Hepatocyte (in vitro differentiated cells): ENCODE data around the gene MINDY4. TPM values are rescaled to one million over a fixed set of nuclear protein-coding genes. Genes with fewer than 3 reads are reported as not detected.
A peak's percentile ranks its signal among the peaks of the same experiment; 100 is the strongest.

Experiments used
- DNase-seq: peaks from one replicate; pipeline ENCODE4 v3.0.0-alpha.2; 2016; ENCODE audit warnings: low spot score
- H2AFZ ChIP-seq: fragments of 200-600 bp; sonication (generic); 2 replicates; pipeline ENCODE4 v1.6.0; 2016; ENCODE audit warnings: antibody characterized with exemption, mild to moderate bottlenecking
- H3K27ac ChIP-seq: fragments of 200-600 bp; sonication (generic); 2 replicates; pipeline ENCODE4 v1.5.1; 2016; ENCODE audit warnings: mild to moderate bottlenecking
- H3K27me3 ChIP-seq: fragments of 200-600 bp; sonication (generic); 2 replicates; pipeline ENCODE4 v1.6.1; 2016
- H3K36me3 ChIP-seq: fragments of 200-600 bp; sonication (generic); replicated peaks from 2 replicates; pipeline ENCODE4 v1.5.1; 2016; ENCODE audit warnings: low read depth; ENCODE audit not compliant: insufficient read depth
- H3K4me1 ChIP-seq: fragments of 200-600 bp; sonication (generic); 2 replicates; pipeline ENCODE4 v1.5.1; 2016; ENCODE audit warnings: mild to moderate bottlenecking, moderate library complexity; ENCODE audit not compliant: insufficient read depth
- H3K4me2 ChIP-seq: fragments of 200-600 bp; sonication (generic); 2 replicates; pipeline ENCODE4 v1.6.0; 2016
- H3K4me3 ChIP-seq: fragments of 200-600 bp; sonication (generic); 2 replicates; pipeline ENCODE4 v1.5.1; 2016; ENCODE audit warnings: mild to moderate bottlenecking
- H3K79me2 ChIP-seq: fragments of 200-600 bp; sonication (generic); 2 replicates; pipeline ENCODE4 v1.6.0; 2017; ENCODE audit warnings: mild to moderate bottlenecking
- H3K9me2 ChIP-seq: fragments of 200-600 bp; sonication (generic); replicated peaks from 2 replicates; pipeline ENCODE4 v1.6.0; 2017; ENCODE audit warnings: mild to moderate bottlenecking; ENCODE audit not compliant: insufficient read depth
- H3K9me3 ChIP-seq: fragments of 200-600 bp; sonication (generic); 2 replicates; pipeline ENCODE4 v1.5.1; 2016; ENCODE audit warnings: low read depth, mild to moderate bottlenecking
- H4K20me1 ChIP-seq: fragments of 200-600 bp; sonication (generic); 2 replicates; pipeline ENCODE4 v1.6.0; 2016; ENCODE audit warnings: mild to moderate bottlenecking; ENCODE audit not compliant: insufficient read depth, poor library complexity, severe bottlenecking
- CTCF ChIP-seq: fragments of 200-600 bp; sonication (generic); IDR thresholded peaks from 2 replicates; pipeline ENCODE4 v1.5.1; 2016; ENCODE audit warnings: antibody characterized with exemption, mild to moderate bottlenecking; ENCODE audit not compliant: poor library complexity
- EZH2 ChIP-seq: fragments of 200-600 bp; sonication (generic); IDR thresholded peaks from 2 replicates; pipeline ENCODE4 v1.6.1; 2016; ENCODE audit warnings: antibody characterized with exemption, mild to moderate bottlenecking, borderline replicate concordance
- EZH2phosphoT487 ChIP-seq: fragments of 200-600 bp; sonication (generic); IDR thresholded peaks from one replicate; pipeline ENCODE4 v1.6.1; 2018; ENCODE audit warnings: antibody characterized with exemption, mild to moderate bottlenecking, low read depth, moderate library complexity; ENCODE audit not compliant: unreplicated experiment, severe bottlenecking
- WGBS: methylation state at CpG from one replicate; pipeline ENCODE4 v1.1.6; 2016; ENCODE audit warnings: low lambda C conversion rate; ENCODE audit errors: missing lambda C conversion rate; 5-methylcytosine and 5-hydroxymethylcytosine counted together
- polyA plus RNA-seq: library from polyadenylated mRNA; unstranded; fragments of >200 nt; fragmentation: Nextera tagmentation; extraction: Ambion mirVana; gene quantifications from 2 replicates; pipeline ENCODE4 v1.2.1, GENCODE V29; 2016
- total RNA-seq: library from RNA; depleted of rRNA; stranded (reverse); fragments of >200 nt; gene quantifications from 2 replicates; pipeline ENCODE4 v1.2.3, GENCODE V29; 2014

The MINDY4 gene
- total and polyA plus RNA-seq, 2 experiments from 2014 or later = 4.4 to 6.3 TPM

- no peak for TF ChIP-seq EZH2
- peak; percentile 85 for TF ChIP-seq CTCF
- peak; percentile 84 for DNase-seq
- Histone ChIP-seq H3K4me2 (no peak overlapping the region), H3K9me3 (no peaks in the 10 kb centered on the region), H4K20me1 (no peaks in the 10 kb centered on the region), H3K4me1 (peaks cover 33% of the 10 kb centered on the region), H3K79me2 (no peaks in the 10 kb centered on the region), H3K27me3 (no peaks in the 10 kb centered on the region), H3K27ac (no peak overlapping the region), H3K4me3 (no peak overlapping the region), H3K9me2 (no peaks in the 10 kb centered on the region), H2AFZ (no peak overlapping the region), H3K36me3 (no peaks in the 10 kb centered on the region)
- WGBS = 61% methylated on average over 6 of the region's 6 CpGs
These were observed 29.6 kb downstream of the MINDY4 start for GRCh38 chr7:30800785-30801252.

- 96% methylated on average over 4 of the region's 4 CpGs for WGBS
These were observed 31.6 kb downstream of the MINDY4 start for GRCh38 chr7:30802812-30803211.

GRCh38 chr7:30804078-30804661 is 33.0 kb downstream of the MINDY4 start:
- WGBS = 33% methylated on average over 3 of the region's 3 CpGs
- no peak overlapping the region for H3K4me3 ChIP-seq
- H2AFZ ChIP-seq = no peak overlapping the region
- H3K27me3 ChIP-seq = no peaks in the 10 kb centered on the region
- TF ChIP-seq CTCF (no peak), EZH2phosphoT487 (peak; percentile 79)
- H3K79me2 ChIP-seq = no peaks in the 10 kb centered on the region
- no peaks in the 10 kb centered on the region for H3K36me3 ChIP-seq
- no peaks in the 10 kb centered on the region for H3K9me2 ChIP-seq
- H3K9me3 ChIP-seq = no peaks in the 10 kb centered on the region
- no peak overlapping the region for H3K4me2 ChIP-seq
- peaks cover 10% of the 10 kb centered on the region for H3K4me1 ChIP-seq
- no peaks in the 10 kb centered on the region for H4K20me1 ChIP-seq
- DNase-seq = no peak
- peak overlapping the region; percentile 17 for H3K27ac ChIP-seq

More at GRCh38 chr7:30802812-30803211, 31.6 kb downstream of the MINDY4 start:
- Histone ChIP-seq H3K4me2 (no peak overlapping the region), H3K36me3 (no peaks in the 10 kb centered on the region), H2AFZ (no peak overlapping the region), H3K4me1 (peaks cover 15% of the 10 kb centered on the region), H3K27ac (no peak overlapping the region), H3K27me3 (no peaks in the 10 kb centered on the region), H4K20me1 (no peaks in the 10 kb centered on the region), H3K9me3 (no peaks in the 10 kb centered on the region), H3K79me2 (no peaks in the 10 kb centered on the region), H3K9me2 (no peaks in the 10 kb centered on the region), H3K4me3 (no peak overlapping the region)
- TF ChIP-seq CTCF (no peak), EZH2 (no peak), EZH2phosphoT487 (no peak)
- no peak for DNase-seq
